NCI-H524 treated with DMSO at 0.1 percent for 48 hours (cell line): ENCODE measurements around the gene AGO1.

Source experiments
- DNase-seq: peaks from one replicate; lab custom pipeline; 2025; lab: John Stamatoyannopoulos, UW

Gene AGO1

DNA sequence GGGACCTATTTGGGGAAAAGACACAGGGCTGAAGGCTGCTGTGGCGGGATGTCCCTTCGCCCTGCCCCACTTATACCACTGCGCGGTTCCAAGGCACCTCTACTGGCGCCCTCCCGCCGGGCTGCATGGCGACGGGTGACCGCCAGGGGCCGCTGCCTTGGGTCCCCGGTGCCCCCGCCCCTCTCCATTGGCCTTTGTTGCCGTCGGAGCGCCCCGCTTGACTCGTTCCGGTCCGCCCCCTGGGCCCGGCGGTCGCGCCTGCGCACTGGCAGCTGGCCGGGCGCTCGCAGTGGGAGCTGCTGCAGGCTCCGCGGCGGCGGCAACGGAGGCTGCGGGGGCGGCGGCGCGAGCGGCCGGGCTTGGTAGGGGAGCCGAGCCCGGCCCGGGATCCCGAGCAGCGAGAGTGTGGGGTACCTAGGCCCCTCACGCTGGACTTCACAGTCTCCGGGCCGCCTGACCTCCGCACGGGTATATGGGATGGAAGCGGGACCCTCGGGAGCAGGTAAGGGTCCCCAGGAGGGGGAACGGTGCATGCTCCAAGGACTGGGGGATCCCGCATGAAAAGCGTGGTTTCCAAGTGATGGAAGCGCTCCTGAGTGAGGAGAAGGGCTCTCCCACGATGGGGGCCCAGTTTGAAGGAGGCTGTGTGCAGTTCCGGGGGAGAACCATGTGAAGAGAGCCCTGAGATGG, at the start of gene AGO1:
Gene AGO1 (plus strand): TSS at position 265 of the 690 bp plus-strand sequence. CDS start 213 bp downstream, at position 478.
- DNase-seq = peak; percentile 45

DNA sequence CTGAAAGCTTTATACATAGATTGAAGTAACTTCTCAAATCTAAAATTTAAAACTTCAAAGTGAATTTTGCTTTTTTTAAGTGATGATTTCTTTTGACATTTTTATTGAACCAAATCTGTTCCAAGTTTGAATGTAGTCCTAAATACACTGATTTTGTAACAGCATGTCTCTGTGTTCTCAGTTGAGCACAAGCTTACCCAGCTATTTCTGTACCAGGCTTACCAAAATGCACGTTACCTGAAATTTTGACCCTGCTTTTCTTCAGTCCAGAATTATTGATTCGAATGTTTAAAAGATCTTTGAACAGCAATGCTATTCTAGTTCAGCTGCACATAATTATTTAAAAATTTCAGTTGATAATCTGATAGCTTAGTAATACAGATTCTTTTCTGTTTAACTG, 49.6 kb upstream of the AGO1 start:
- no peak for DNase-seq

DNA sequence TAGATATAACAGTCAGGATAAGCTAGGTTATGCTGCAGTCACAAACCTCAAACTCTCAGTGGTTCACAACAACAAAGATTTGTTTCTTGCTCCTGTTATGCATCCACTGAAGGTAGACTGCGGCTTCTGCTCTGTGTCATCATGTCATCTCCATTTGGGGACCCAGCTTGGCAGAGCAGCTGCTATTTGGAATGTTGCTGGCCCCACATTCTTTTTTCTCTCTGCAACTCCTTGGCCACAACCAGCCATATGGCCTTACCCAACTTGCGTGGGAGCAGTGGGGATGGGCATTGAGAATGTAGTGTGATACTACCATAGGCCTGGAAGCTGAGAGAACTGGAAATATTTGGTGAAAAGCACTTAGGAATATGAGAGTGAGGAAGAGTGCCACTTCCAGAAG, 48.8 kb upstream of the AGO1 start:
- no peak for DNase-seq

DNA sequence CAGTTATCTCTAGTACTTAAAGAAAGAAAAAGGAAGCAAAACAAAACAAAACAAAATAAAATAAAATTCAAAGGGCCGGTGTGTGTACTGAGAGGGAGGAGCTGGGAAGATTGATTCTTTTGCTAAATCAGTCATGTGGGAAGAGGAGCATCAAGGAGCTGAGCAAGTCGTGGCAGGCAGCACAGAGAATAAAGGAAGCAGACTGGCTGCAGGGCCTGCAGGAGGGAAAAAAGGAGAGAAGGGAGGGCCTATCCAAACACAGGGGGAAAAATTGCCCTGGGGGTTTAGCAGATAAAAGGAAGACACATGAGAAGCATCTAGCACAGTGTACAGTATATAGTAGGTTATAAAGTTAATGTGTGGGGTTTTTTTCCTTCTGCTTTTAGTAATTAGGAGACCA, 47.6 kb upstream of the AGO1 start:
- no peak for DNase-seq

DNA sequence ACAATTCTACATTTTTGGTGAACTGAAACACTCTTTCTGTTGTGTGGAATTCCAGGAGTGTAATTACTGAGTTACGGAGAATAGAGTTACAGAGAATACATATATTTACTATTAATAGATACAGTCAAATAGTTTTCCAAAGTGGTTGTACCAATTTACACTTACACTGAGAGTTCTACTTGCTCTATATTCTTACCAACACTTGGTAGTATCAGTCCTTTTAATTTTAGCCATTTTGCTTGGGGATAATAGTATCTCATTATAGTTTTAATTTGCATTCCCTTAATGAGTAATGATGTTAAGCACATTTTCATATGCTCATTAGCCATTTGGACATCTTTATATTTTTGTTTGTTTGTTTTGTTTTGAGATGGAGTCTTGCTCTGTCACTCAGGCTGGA, 46.3 kb upstream of the AGO1 start:
- DNase-seq = no peak

DNA sequence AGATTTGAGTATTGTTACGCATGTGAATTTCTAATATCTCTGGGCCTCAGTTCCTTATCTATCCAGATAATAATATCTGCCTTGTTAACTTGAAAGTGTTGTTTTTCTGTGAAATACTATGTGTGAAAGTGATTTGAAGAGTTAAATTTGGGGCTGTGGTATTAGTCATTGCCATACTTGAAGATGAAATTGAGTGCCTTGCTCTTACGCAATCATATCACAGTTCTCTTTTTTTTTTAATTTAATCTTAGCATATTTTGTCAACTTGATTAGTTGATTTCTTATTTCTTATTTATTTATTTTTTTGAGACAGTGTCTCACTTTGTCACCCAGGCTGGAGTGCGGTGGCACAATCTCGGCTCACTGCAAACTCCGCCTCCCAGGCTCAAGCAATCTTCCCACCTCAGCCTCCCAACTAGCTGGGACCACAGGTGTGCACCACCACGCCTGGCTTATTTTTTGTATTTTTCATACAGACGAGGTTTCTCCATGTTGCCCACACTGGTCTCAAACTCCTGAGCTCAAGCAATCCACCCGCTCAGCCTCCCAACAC, 44.2 kb upstream of the AGO1 start:
- no peak for DNase-seq

DNA sequence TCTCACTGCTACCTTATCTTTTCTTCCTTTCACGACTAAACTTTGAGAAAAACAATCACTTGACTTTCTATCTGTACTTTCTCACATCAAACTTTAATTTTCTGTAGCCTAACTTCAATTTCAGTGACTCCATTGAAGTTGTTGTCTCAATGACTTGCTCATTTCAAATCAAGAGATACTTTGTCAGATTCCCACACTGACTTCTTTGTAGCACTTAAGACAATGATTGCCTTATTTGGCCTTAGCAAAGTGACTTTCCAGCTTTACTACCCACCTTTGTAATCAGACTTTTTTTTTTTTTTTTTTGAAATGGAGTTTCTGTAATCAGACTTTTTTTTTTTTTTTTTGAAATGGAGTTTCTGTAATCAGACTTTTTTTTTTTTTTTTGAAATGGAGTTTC, 38.2 kb upstream of the AGO1 start:
- no peak for DNase-seq

DNA sequence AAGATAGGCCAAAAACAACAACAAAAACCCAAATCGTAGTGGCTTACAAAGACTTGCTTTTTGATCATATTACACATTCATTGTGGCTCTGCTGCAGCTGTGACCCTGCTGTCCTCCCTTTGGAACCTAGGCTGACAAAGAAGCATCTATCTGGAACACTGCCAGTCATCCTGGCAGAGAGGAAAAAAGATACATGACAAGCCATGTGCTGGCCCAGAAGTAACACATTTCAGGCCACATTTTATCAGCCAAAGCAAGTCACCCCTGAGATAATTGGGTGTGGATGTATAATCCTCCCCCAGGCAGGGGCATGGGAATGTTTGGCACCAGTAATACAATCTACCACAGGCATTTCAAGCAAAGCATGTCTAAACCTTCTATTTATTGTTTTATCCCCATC, 37.2 kb upstream of the AGO1 start:
- DNase-seq = no peak

DNA sequence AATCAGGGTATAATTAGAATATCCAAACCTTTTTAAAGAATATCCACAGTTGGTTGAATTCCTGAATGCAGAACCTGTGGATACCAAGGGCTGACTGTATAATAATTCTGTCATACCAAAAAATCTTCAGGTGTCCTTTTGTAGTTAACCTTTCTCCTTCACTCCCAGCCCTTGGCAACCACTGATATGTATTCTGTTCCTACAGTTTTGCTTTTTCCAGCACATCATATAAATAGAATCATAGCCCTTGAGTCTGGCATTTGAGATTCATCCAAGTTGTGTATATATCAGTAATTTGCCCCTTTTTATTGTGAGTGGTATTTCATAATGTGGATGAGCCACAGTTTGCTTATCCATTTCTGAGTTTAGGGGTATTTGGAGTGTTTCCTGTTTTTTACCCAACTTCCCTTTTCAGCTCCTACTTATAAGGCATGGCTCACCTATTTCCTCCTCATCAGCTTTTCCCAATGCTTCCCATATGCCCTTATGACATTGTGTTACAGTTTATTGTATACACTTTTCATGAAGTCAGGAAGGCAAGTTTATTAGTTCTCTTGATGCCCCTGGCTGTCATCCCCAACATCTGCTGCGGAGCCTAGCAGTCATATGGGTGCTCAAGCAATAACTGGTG, 35.0 kb upstream of the AGO1 start:
- no peak for DNase-seq

DNA sequence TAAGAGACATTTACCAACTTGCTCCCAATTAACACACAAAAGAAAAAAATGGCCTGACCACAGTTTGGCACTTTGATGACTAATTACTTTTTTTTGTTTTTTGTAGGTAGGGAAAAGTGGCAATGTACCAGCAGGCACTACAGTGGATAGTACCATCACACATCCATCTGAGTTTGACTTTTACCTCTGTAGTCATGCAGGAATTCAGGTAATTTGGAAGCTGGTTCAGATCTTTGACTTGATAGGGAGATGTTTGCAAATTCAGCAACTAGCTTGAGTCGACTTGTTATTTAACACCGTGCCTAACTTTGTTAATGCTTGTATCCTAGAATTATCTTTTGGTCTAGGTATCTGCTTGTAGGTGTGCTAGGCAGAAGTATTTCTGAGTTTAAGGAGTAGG, 33.0 kb upstream of the AGO1 start:
- no peak for DNase-seq

DNA sequence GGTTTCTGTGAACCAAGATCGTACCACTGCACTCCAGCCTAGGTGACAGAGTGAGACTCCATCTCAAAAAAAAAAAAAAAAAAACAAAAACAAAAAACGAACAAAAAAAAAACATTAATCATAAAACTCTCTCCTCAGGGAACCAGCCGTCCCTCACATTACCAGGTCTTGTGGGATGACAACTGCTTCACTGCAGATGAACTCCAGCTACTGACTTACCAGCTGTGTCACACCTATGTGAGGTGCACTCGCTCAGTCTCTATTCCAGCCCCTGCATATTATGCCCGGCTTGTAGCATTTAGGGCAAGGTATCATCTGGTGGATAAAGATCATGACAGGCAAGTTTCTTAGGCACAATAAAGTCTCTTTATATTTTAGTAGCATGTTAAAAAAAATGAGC, 32.3 kb upstream of the AGO1 start:
- DNase-seq = no peak

DNA sequence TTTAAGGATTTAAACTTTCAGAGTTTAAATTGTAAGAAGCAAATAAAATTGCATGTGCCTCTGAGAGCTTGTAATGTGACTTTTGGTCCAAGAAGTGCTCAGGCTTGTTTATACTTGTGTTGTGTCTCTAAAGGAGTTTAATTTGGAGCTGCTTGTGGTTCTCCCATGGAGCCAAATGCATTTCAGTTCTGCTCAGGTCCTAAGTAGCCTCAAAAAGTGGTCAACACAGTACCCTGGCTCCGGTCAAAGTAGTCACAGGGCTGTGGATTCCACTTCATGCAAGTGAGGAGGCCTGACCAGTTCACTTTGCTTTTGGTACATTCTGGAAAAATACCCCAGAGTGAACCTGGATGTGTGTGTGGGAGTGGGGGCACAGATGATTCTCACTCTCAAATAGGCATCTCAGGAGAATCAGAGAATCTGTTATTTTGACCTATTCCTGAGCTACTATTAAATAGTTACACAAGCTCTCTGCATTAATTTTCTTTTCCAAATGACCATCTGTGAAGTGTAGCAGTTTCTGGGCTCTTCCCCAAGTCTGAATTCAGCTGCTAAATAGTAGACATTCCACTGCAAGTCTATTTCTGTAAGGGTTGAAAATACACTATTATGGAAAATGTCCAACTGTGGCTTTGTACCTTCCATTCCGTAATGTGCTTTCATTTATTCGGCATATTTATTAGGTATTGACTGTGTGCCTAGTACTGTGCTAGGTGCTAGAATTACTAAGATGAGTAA, 31.7 kb upstream of the AGO1 start:
- DNase-seq = no peak

DNA sequence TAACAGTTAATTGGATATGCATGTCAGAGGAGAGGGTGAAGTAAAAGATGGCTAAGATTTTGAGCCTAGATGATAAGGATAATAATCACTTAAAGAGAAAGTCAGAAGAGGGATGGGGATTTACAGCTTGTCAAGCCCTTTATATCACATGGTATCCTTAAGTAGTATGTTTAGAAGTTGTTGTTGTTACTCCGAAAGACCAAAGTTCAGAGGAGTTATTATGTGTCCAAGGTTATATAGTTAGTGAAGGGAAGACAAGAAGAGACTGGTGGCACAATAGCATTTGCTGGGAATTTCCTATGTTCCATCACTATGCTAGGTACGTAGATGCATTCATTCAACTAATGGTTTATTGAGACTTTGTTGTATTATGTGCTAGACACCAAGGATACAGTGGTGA, 30.8 kb upstream of the AGO1 start:
- no peak for DNase-seq

DNA sequence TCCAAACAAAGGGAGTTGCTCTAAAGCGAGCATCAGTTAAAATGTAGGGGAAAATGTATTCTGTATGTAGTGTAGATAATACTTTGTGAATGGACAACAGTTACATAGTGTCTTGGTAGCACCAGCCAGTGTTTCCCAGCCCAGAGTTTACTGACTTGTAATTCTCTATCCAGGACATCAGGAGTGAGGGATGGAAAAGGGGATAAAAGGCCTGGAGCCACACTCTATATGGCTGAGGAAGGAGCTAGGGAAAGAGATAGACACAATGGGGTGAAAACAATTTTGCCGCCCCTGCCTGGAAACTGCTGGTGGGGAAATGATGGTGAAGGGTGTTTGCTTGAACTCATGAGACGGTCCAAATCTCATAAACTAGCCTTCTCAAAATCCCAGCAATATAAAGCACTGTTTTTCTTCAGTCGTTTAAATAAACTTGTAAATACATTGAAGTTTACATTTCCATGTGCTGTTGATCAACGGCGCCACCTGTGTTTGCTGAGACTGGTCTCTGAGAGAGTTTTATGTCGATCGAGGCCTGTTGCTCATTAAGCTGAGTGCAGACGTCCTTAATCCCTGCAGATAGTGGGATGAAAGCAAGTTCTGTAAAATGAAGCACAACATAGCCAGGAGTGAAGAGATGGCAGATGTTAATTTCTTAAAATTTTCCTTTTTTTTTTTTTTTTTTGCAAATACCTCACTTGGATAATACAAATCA, 27.9 kb upstream of the AGO1 start:
- DNase-seq = no peak

DNA sequence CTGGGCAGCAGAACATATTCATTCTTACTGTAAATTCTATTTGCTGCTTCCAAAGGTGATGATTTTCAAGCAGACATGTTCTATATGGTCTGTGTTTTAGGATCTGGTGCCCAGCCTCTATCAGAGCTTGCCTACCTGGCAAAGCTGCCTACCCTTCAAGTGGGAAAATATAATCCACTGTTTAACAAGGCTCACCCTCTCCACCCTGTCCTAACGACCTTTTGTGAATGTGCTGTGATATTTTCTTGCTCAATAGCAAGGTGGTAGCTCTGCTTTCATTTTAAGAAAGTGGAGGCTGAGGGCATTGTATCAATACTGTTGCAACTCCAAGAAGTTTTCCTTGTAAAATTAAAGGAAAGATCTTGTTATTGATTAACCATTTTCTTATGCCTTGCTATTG, 26.0 kb upstream of the AGO1 start:
- DNase-seq = no peak

DNA sequence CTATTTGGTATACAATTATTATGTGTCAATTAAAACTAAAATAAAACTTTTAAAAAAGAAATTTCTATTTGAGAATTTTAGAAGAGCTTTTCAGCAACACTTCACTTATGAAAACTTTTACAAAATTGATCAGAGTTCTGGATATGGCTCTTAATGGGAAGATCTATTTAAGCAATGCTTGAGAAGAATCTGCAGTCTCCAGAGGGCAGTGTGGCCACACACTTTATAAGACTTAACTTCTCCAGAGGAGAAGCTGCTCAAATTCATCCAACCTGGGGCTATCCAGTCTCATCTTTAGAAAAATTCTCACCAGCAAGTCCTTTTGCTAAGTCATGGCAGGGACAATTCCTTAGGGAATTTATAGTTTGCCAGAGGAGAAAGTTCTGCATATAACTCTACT, 25.2 kb upstream of the AGO1 start:
- DNase-seq = no peak

DNA sequence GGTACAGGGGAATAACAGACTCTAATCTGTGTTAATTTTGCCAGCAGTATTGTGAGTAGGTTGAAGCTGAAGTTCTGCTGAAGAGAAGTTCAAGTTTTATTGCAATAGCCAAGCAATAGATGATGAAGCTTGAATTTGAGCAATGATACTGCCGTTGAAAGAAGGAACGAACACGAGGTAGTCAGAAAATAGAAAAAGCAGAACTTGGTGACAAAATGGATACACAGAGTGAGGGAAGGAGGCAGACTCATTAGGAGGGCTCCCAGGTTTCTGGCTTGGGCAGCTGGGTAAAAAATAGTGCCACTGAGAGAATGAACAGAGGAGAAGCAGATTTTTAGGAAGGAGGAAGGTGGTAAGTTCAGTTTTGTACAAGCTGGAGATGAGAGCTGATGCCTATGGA, 22.3 kb upstream of the AGO1 start:
- no peak for DNase-seq

DNA sequence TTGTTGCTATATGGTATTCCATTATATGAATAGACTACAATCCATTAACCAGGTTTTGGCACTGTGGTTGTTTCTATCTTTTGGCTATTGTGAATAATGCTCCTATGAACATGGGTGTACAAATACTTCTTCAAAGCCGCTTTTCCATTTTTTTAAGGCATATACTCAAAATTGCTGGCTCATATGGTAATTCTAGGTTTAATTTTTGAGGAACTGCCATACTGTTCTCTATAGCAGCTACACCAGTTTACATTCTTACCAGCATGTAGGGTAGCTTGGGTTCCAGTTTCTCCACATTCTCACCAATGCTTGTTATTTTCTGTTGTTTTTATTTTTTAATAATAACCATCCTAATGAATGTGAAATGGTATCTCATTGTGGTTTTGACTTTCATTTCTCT, 19.9 kb upstream of the AGO1 start:
- DNase-seq = no peak

DNA sequence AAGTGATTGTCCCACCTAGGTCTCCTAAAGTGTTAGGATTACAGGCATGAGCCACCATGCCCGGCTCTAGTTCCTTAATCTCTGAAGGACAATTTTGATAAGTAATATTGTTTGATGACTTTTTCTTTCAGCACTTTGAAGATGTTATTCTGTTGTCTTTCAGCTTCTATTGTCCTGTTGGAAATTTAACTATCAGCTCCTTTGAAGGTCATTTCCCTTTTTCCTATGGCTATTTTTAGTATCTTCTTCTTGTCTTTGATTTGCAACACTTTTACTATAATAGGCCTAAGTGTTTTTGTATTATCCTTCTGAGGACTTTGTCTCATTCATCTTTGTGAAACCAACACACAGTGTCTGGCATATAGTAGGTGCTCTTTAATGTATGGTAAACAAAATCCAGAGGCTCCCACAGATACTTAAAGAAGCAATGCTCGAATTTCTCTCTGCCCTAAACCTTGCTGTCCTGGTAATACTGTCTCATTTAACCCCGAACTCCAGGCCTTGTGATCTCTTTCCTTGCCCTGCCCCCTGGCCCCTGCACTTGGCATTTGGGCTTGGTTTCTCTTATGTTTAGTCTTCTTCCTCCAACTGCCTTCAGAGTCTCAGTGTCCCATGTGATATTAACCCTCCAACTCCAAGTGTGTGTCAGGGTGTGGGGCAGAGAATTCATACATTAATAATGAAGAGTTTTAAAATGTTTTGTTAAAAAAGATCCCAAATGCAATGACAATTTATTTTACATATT, 19.0 kb upstream of the AGO1 start:
- no peak for DNase-seq

DNA sequence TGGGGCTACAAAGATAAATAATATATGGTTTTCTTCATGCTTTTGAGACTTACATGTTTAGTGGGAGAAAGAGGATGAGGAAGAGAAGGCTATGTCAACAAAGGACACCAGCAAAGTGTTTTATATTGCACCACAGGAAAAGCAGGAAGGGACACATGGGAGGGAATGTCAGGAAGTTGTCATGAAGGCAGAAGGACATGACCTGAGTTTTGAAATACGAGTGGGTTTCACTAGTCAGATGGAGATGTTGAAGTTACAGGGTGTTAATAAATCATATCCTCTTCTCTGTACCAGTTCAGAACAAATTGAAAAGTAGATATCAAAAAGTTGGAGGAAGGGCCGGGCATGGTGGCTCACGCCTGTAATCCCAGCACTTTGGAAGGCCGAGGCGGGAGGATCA, 18.2 kb upstream of the AGO1 start:
- DNase-seq = no peak

DNA sequence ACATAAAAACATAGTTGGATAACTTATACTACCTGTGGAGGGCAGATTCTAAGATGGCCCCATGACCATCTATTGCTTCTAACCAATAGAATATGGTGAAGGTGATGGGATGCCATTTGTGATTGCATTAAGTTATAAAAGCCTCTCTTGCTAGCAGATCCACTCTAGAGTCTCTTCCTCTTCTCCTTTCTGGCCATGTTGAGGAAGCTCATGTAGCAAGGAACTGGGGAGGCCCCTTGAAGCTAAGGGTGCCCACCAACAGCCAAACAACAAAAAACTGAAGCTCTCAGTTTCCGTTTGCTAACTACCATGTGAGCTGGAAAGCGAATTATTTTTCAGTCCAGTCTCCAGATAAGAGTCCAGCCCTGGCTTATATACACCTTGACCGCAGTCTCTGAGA, 16.0 kb upstream of the AGO1 start:
- no peak for DNase-seq
